Activated CD4-positive, alpha-beta T cell treated with anti-CD3 and anti-CD28 coated beads, Interleukin-2, amount 50 U/mL, for 16 hours (primary cell): ENCODE results near the gene LRRC17.

ENCODE experiments used
- DNase-seq: peaks from one replicate; pipeline ENCODE4 v3.0.0-alpha.2; 2020

Gene LRRC17

GRCh38 chr7:102912742-102913141 is at the start of gene LRRC17:
LRRC17 (plus strand) TSS chr7:102913000; CDS start chr7:102933914, 20,914 bp downstream.
- DNase-seq, result no peak

- no peak for DNase-seq
Observed at GRCh38 chr7:102864958-102865357, 47.8 kb upstream of the LRRC17 start.

DNA sequence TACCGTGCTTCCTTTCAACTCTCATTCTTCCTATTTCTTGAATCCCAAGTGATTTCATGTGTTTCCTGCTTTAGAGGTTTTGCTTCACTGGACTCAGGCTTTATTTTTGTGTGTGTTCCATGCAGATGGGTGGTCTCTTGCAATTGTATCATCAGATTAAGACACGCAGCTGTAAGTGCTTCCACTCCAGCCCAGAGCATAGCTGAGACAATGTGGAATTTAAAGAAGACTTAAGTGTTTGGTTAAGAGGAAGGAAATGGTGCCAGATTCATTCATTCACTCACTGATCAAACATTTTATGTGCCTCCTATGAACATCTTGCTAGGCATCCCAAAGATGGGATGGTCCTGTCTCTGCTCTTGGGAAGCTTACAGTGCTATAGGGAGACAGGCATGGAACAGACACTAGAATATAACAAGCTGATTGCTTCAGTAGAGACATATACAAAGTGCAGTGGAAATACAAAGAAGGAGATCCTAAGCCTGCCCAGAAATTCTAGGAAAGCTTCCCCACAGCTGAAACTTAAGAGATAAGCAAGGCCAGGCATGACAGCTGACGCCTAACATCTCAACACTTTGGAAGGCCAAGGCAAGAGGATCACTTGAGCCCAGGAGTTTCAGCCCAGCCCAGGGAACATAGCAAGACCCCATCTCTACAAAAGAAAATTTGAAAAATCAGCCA is 46.1 kb upstream of the LRRC17 start:
- DNase-seq, result no peak

GRCh38 chr7:102869195-102869594 is 43.6 kb upstream of the LRRC17 start:
- DNase-seq, result no peak

- DNase-seq, result no peak
Observed at GRCh38 chr7:102872460-102872859, 40.3 kb upstream of the LRRC17 start.

DNA sequence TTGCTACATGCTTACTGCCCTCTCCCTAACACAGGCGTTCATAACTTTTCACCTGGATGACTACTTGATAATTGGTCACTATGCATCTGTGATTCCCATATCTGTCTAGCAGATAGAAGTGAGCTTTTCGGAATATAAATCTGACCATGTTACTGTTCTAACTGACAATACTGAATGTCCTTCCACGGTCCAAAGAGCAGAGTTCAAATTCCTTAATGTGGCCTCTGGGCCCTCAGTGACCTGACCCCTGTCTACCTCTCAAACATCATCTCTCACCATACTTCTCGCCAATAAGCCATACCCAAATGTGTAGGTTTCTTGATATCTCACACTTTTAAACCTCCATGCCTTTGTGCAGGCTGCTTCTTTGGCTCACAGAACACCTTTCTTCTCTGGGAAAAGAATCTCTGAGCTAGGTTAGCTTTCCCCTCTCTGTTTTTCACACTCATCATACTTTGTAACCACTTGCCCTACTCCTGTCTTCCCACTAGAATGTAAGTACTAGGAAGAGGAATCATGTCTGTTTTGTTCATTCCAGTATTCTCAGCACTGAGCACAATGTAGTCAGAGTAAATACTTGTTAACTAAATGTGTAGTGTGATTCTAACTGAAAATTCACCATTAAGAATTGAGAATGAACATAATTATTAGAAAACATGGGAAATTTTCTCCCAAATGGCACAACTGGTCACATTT is 39.2 kb upstream of the LRRC17 start:
- DNase-seq, result no peak

DNA sequence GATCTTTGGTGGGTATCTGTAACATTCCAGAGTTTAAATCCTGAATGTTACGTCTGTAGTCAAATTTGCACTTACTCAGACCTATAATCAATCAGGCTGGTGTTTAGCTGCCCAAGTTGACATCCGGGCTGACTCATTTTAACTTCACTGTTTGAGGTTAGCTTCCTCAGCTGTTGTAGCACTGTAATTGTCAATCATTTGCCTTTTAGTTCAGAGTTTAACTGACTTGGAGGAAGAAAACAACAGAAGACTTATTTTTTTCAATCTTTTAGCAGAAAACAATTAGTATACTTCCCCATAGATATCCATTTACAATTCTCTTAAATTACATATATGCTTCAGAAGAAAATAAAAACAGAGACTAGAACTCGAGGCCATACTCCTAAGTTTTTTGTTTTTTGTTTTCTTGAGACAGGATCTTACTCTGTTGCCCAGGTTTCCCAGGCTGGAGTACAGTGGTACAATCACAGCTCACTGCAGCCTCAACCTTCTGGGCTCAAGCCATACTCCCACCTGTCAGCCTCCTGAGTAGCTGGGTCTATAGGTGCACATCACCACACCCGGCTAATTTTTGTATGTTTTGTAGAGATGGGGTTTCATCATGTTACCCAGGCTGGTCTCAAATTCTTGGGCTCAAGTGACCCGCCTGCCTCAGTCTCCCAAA is 38.5 kb upstream of the LRRC17 start:
- peak; percentile 82 for DNase-seq

DNA sequence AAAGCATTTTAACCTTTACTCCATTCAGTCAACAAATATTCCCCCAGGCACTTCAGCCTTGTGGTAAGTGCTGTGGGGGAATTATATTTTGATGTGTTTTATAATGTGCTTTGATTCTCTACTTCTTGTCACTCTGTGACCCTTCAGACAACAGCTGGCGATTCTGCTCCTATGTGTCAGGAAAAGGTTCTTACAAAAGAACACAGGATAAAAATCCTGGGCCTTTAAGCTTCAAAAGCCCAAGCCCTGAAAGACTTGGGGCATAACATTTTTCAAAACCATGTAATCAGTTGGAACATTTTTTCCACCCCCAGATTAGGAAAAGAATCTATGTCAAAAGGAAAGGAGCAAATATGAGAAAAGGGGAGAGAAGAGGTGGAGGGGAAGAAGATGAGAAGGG is 37.8 kb upstream of the LRRC17 start:
- DNase-seq, result no peak

DNA sequence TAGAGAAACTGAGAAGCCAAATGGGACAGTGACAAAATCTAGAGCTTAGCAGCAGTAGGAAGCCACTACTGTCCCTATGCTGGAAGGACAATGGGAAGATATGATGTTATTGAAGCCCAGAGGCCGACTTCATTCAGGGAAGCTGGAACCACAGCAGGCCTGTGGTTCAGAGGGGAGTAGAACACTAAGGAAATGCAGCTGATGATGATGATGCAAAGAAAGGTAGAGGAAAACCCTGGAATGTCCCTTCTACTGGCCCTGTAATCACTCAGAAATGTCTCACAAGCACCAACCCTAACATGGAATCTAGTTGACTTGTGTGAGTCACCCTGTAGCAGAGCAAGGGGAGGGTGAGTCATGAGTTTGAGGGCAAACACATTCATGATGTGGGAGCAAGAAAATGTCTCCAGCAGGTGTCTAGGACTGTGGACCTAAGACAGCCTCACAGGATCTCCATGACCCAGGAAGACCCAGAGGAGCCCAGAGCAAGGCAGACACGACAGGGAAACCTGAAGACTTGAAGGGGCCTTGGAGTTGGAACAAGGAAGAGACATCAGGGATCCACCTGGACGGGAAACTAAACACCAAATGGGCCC is 37.0 kb upstream of the LRRC17 start:
- peak; percentile 65 for DNase-seq

- DNase-seq, result no peak
Observed at GRCh38 chr7:102883098-102883860, 29.5 kb upstream of the LRRC17 start.

DNA sequence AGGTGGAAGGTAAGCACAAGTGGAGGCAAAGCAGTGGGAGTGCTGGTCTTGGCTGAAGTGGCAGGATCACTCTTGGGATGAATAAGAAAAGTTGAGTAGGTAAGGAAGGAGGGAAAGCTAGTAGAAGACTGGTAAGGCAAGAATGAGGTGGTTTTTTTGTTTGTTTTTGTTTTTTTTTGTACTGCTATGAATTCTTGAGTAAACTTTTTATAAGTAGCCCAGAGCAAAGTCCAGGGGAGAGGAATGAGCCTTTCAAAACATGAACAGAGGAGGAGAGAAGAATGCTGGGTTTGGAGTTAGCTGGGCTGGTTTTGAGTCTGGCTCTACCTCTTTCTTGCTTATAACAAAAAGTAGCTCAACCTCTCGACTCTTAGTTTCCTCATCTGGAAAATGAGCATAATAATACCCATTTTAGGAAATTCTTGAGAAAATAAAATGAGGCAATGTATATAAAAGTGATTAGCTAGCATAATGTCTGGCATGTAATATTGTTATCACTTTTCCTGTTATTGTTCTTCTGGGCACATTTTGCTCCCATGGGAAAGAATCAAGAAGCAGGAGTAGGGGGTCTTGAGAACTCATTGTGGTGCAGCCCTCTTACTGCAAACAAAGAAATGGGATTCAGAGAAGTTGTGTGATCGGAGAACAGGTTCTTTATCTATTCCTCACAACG is 24.1 kb upstream of the LRRC17 start:
- DNase-seq, result no peak

DNA sequence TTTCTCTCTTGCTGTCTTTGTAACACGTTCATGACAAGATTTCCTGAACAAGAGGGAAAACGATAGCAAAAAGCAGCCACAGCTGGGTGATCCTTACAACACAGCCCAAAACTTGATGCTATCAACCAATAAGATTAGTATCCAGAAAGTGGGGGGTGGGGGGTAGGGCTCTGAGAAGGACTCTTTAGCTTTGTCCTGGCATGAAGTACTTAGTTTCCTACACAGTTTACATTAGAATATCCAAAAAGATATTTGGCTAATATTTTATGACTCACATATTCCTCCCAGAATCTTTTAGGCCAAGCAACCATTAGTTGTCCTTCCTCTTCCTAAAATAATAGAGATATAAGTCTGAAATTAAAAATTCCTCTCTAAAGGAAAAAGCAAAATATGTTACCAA is 22.9 kb upstream of the LRRC17 start:
- no peak for DNase-seq

- DNase-seq, result no peak
Observed at GRCh38 chr7:102890292-102890970, 22.4 kb upstream of the LRRC17 start.

GRCh38 chr7:102890971-102891692 is 21.7 kb upstream of the LRRC17 start:
- DNase-seq, result no peak

DNA sequence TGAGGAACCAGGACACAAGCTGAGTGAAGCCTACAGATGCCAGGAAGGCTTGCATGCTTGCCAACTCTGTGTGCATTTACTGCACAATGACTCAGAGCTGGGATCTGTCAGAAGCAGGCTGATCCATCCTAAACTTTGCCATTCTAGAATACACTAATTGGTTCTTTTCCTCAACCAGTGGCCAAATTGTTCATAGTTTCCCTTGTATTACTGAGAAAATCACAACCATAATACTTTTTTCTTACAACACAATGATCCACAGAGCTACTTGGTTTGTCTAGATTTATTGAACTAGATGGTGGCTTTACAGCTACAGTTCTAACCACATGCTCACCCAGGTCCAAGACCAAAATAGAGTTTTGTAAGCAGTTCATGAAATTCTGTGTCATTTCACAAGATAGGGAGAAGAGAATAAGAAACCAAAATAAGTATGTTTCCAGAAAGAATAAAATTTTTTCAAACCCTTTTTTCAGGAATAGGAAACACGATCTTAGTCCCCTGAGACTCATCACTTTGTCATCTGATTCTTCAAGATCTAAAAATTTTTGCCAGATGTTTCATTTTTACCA is 21.0 kb upstream of the LRRC17 start:
- DNase-seq, result no peak

- no peak for DNase-seq
Observed at GRCh38 chr7:102892631-102893278, 20.0 kb upstream of the LRRC17 start.

DNA sequence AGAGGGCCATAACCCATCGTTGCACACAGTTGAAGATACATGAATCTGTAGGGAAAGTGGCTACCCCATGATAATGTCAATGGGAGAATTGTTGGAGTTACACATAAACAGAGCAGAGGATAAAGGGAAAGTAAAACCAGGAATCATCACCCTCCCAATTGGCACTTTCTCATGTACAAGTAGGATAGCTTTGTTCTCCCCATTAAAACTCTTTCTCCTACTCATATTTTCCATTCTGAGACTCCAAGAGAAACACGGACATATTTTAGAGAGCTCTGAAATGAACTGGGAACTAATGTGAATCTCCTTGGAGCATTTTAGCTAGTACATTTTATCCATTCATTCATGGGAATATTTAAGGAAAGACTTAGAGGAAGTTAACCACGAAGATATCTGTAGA is 17.2 kb upstream of the LRRC17 start:
- DNase-seq, result no peak

GRCh38 chr7:102896585-102896984 is 16.2 kb upstream of the LRRC17 start:
- DNase-seq, result no peak

GRCh38 chr7:102897211-102897631 is 15.6 kb upstream of the LRRC17 start:
- no peak for DNase-seq
